ENCODE results near the gene CAVIN2.

GRCh38 chr2:191833356-191833755, 13.5 kb downstream of the CAVIN2 start:
- no peak for TF ChIP-seq EP300 (IDR thresholded peaks at IDR 0.05)
- TF ChIP-seq FOSL2 (IDR thresholded peaks at IDR 0.05): no peak
- no peak for TF ChIP-seq FOSL2 (CRISPR knock-in tag; IDR thresholded peaks at IDR 0.05)
- no peak for TF ChIP-seq CTCF (IDR thresholded peaks at IDR 0.05)
- TF ChIP-seq USF2 (IDR thresholded peaks at IDR 0.05): no peak
- TF ChIP-seq CHD2 (IDR thresholded peaks at IDR 0.05; ENCODE audit: low read length, partially characterized antibody): no peak
- no peak for TF ChIP-seq ELK1 (IDR thresholded peaks at IDR 0.05; ENCODE audit: low read depth, low read length)
- TF ChIP-seq NR3C1 (IDR thresholded peaks at IDR 0.05): no peak
- TF ChIP-seq CEBPB (IDR thresholded peaks at IDR 0.05): no peak
- no peak for TF ChIP-seq POLR2A (IDR thresholded peaks at IDR 0.05; ENCODE audit: low read length)
